DMS53 treated with DMSO at 0.1 percent for 48 hours (cell line): Measurements from ENCODE around the gene C16orf95.

Experiments used
- DNase-seq: peaks from one replicate; lab custom pipeline; 2025; ENCODE audit not compliant: unreplicated experiment; lab: John Stamatoyannopoulos, UW

The C16orf95 gene

DNA sequence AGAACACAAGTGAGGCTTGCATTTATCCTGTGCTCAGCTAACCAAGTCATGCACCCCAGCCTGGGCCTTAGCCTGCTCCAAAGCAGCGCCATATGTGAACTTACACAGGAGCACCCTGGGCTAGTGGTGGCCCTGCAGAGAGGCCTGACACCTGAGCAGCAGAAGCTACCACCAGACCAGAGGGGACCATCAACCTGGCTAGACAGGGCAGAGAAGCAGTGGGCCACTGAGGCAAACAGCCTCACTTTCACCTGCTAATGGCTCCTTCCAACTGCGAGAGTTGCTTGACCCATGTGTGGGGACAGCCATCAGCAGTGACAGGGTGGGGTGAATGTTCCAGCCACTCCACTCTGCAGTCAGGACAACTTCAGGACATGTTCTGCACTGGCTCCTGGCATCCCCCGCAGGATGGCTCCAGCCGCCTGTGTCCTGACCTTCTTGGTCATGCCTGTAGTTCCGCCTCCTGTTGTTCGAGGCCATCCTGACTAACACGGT lies 2.9 kb upstream of the C16orf95 start:
- no peak for DNase-seq

DNA sequence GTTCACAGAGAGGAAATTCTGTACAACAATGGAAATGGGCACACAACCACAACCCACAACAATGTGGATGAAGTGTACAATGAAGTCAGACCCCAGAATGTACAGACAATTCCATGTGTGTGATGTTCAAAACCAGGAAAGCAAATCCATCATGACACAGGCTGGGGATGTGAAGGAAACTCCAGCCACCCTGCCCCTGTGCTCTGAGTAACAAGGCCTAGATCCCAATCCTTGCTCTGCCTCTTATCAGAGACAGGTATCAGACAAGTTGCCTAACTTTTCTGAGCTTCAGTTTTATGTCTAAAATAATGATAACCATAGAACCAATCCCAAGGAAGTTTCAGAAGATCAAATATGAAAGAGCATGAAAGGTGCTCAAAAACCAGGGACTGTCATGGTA lies 1.8 kb upstream of the C16orf95 start:
- no peak for DNase-seq

DNA sequence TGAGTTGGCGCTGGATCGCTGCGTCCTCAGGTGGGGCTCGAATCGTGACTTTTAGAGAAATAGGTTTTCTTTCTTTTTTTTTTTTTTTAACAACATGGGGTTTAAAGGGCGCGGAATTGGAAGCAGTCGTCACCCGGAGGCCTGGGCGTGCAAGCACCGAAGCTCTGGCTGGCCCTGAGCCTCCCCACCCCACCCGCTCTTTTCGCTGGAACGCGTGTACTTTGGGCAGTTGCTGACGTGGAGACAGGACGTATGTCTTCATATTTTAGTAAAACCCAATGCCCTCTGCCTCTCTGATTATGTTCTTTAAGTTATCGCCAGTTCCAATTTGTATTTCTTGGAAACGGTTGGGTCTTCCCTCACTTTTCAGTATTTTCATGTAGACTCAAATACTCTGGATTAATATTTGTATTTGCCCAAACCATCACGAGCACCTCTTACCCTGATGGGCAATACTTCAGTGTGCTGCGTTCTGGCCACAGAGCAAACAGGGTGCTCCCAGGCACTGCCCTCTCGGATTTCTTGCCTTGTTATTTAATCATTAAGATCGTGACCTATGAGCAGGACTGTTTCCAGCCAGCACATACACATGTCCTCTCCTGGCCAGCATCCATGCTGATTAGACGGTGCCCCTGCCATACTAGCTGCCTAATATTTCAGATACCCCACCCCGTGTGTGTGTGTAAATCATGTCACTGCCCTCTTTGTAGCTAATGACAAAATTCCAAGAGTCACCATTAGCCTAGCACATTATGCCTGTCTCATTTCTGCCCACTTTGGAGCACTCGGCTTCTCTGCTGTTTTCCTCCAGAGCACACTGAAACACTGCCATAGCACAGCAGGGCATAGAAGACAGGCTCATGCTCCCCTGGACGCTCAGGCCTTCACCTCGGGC lies 805 bp upstream of the C16orf95 start:
- DNase-seq: no peak

DNA sequence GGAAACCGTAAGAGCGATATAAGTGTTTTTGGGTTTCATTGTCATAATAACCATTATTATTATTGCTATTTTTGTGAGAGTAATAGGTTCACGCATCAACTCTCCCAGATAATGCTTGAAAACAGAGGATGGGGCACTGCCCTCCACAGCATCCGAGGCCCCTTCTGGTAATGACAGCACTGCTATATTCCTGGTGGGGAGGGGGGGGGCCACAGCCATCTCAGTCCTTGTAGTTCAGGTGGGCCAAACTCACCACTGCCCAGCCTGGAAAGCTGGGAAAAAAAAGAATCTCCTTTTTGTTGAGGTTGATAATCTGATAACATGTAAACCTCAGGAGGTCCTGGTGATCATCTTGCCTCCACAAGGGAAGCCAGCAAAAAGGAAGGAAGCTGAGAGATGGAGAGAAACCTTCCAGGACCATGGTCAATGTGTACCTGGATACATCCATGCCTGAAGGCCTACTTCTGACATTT lies 706 bp downstream of the C16orf95 start:
- DNase-seq: no peak

DNA sequence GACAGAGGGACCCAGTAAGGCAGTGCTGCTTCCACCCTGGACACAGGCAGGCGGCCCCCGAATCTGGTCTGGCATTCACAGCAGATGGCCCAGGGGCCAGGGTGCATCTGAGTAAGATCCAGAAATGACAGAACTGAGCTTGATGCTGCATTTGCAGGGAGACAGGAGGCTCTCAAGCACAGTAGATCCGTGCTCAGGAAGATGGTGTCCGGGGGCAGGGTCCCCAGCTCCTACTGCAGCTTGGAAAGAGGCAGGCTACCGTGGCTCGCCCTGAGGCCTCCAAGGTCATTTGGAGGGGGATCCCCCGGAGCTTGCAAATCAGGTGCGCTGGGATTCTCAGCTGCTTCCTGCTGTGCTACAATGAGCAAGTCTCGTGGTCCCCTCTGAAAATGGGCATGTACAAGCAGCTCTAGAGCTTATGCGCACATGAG lies 2.2 kb downstream of the C16orf95 start:
- no peak for DNase-seq

DNA sequence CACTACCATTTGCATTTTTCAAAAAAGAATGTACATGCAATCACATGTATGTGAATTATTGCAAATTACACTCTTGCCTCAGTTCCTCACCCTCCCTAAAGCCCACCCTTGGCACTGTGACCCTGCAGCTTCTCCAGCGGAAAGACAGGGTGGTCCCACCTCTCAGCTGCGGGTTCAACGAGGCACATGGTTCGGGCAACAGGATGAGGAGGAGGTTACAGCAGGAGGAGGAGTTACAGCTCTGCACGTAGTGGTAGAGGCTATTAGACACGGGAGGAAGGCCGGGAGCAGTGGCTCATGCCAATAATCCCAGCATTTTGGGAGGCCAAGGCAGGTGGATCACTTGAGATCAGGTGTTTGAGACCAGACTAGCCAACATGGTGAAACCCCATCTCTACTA lies 5.2 kb downstream of the C16orf95 start:
- DNase-seq: no peak

DNA sequence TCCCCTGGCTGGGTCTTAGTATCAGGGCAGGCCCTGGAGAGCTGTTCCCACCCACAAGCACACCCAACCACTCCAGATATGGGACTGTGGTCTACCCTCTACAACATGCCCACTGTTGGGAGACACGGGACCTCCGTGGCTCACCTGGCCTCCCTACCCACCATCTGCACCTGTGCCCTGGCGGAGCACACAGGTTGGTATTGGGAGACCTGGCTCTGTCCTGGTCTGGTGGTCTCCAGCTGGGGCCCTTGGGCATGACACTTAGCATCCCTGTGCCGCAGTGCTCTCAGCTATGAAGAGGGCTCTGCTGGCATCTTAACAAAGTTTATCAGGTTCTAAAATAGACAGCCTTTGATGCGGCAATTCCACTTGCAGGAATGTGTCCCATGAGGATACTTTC lies 5.8 kb downstream of the C16orf95 start:
- DNase-seq: no peak

DNA sequence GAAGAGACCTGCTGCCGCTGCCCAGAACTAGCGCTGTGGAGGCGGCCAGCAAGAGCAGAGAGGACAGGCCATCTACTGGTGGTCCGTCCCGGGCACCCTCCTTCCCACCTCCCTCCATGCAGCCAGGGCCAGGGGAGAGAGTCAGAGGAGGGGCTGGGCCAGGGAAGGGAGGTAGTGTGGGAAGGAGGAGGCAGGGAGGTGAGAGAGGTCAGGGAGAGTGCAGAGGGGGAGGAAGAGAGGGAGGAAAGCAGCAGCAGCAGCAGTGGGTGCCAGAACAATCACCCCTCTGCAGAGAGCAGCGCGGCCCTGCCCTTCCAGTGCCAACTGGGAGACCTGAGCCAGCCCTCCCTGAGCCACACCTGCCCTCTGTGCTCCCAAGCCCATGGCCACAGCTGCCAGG lies 6.6 kb downstream of the C16orf95 start:
- DNase-seq: no peak

DNA sequence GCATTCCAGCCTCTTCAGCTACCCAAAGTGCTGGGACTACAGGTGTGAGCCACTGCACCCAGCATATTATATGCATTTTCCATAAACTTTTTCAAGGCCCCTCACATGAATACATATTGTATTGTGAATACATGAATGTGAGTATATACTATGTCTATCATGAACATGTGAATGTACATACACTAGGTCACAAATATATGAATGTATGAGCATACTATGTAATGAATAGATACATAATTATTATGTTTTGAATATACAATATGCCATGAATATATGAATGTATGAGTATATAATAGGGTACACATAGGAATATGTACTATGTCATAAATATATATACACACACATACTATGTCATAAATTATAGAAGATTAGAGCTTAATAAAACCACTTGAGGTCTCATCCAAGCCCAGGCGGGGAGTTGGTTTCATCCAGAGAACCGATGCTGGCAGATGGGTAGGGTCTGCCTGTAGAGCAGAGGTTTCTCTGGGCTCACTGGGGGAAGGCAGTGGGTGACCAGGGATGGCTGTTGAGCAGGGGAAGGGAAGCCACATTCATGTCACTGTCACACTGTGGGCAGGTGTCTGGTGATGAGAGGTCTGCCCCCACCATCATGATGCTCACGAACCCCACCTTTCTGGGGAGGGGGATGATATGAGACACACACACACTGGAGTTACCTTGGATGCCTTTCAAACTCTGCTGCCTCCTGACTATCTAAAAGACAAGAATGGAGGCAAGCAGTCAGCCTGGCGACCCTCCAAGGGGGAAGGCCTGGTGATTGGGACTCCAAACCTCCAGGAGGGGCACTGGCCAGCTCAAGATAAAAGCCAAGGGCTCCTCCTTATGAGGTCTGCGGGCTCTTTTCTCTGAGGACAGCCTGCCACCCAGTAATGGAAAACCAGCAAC lies 7.3 kb downstream of the C16orf95 start:
- no peak for DNase-seq

DNA sequence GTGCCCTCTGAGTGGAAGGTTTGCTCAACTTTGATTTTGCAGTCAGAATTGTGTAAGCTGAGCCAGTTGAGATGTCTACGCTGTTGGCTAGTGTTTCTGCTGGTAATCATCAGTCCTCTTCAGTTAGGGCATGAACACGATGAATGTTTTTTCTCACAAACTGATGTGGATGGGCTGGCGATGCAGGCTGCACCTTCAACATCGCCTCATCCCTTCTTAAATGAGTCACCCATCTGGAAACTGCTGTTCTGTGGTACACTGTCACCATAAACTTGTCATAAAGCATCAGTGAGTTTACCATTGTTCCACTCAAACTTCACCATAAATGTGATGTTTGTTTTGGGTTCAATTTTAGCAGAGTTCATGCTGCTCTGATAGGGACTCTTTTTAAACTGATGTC lies 8.4 kb downstream of the C16orf95 start:
- DNase-seq: no peak

DNA sequence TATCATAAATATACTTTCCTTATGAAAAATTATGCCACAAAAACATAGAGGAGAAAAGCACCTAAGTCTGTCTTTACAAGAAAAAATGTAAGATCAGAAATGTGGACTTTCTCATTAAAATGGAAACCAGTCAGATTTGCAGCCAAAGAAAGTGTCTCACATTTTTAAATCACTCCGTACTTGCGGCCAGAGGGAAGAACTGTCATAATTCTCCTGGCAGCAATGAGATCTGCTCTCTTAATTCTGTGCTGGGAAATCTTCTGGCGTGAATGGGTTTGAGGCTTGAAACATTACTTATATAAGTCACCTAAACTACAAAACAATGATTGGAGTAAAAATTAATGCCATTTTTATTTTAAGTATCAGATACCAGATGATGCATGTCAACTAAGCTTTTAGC lies 10.7 kb downstream of the C16orf95 start:
- no peak for DNase-seq

DNA sequence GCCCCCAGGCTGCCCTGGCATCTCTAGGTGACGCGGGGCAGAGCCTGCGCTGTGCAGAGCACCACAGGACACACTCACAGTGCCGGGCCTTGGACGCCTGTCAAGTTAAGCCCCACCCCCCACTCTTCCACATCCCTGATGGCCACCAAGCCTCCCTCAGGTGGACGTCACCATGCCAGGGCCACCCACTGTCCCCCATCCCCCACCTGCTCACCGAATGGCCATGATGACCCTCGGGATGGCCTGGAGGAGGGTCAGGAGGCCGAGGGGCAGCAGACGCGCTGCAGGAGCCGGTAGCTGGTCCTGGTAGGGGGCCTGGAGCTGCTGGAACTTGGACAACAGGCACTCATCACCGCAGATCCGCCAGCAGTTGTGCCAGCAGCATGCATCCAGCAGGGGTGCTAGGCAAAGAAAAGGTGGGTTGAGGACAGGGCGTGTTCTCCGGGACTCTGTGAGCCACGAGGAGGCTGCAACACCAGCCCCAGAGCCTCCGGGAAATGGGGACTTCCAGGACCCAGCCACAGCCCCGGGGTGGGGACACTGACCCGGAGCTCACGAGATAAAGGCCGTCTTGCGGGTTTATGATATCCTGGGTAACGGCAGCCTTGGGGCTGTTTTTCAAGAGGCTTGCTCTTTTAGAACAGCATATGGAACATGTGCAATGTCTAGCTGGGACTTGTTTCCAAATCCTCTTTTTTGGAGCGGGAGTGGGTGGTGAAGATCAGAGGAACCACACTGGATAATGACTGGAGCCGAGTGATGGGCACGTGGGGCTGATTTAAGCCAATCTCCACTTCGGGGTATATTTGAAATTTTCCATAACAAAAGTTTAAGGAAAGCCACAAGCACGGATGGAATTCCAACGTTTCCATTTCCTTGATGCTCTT lies 11.4 kb downstream of the C16orf95 start:
- no peak for DNase-seq

DNA sequence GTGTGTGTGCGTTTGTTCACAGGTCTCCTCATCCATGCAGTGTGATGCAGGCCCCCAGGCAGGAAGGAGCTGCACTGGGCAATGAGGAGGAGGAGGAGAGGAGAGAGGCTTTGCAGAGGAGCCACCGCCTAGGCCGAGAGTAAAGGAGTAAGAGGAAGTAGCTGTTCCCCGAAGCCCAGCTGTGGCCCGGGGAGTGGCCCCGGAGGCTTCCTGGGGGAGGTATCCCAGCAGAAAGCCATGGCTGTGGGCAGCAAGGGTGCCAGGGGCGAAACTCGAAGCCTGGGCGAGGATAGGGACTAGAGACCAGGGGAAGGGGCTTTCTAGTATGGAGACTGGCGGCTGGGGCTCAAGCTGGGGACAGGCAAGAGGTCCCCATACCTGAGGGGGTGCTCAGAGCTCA lies 12.2 kb downstream of the C16orf95 start:
- DNase-seq: no peak

DNA sequence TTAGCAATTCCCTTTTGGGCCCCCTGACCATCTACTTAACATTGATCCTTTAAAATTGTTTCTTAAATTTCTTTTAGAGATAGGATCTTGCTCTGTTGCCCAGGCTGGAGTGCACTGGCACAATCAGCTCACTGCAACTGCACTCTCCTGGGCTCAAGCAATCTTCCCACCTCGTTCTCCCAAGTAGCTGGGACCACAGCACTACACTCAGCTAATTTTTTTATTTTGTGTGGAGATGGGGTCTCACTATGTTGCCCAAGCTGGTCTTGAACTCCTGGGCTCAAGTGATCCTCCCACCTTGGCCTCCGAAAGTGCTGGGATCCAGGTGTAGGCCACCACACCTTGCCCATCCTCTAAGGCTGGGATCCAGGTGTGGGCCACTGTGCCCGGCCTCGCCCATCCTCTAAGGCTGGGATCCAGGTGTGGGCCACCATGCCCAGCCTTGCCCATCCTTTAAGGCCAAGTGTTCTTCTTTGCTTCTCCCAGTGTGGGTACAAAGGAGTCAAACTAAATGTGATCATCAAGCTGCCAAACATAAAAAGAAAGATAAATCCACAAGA lies 13.2 kb downstream of the C16orf95 start:
- DNase-seq: no peak

DNA sequence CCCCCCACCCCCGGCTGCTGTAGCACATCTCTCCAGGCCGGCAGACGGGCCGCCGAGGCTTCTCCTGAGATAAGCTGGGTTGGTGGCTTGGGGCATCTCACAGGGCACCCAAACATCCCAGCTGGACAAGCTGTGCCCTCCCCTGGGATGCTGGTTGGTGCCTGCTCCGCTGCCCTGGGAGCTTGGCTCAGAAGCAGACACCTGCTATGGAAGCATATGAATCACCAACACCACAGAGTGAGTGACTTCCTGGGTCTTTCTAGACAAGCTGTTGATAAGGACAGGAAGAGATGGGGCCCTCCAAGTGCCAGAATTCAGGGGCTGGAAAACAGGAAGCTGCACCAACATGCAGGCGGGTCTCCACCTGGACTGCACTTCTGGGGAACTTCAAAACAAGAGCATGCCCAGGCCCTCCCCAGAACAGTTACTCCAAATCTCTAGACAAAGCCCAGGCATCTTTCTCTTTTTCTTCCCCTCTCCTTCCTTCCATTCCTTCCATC lies 13.7 kb downstream of the C16orf95 start:
- no peak for DNase-seq

DNA sequence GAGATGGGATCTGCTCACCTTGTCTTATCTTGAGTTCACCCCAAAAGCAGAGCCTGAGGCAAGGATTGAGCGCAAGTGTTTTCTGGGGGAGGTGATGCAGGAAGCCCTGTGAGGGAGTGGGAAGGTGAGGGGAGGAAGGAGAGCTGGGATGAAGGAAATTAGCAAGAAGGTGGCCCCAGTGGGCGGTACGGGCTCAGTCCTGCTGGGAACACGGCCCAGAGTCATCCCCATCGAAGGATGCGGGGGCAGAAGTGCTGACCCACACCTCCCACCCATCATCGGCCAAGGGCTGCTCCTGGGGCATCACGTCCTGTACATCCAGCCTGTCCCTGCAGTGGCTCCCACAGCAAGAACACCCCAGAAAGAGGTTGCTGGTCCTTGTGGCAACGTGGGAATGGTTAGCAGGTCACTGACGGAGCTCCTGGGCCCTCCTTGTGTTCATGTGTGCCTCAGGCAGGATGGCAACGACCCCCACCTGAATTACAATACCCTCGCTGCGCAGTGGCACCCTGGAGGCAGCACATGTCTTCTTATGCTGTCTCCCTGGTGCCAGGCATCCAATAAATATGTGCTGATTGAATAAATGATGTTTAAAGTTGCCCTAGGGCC lies 18.2 kb downstream of the C16orf95 start:
- DNase-seq: no peak

DNA sequence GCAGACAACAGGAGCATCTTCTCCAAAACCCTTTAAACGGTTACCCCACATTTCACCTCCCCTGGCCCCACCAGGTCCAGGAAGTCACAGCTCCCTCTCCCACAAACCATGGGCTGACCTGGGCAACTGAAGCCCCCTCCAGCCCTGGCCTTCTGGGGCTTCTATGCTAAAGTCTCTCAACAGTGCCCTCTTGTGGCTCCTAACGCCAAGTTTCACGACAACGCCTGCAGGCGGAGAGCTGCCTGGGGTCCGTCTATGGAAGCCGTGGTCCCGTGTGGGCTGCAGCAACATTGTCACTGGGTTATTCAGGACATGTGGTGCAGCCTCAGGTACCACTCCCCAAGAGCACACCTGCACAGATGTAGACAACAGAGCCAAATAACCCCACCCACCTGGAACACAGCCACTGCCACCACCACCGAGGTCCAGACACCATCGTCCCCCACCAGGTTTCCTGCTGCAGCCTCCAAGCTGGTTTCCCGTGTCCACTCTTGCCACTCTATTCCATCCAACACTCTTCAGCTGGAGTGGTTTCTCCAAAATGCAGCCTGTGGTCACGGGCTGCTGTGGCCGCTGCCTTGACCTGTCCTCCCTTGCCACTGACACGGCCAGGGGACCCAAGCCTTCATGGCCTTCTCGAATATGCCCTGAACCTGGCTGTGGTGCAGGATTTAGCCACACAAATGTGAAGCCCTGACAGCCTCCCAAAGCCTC lies 19.1 kb downstream of the C16orf95 start:
- no peak for DNase-seq

DNA sequence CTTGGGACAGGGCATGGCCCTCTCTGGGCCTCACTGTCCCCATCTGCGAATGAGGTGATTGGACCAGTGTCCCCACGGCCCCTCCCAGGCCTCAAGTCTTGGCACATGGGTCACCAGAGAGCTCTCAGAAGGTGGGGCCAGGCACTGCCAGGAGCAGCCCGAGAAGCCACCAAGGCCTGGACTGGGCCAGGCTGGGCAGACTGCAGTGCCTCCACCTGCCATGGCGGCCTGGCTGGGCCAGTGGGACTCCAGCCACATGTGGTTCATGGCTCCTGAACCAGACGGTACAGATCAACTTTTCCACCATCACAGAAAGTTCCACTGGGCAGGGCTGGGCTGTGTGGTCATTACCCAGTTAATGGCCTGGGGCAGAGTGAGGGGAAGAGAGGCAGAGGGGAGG lies 19.8 kb downstream of the C16orf95 start:
- no peak for DNase-seq
